Urothelium cell line (cell line): Measurements from ENCODE around the gene ANGPTL2.
"Not testable (repeated sequence)": the region's sequence is repeated elsewhere in the genome, so short reads cannot be mapped to it uniquely, and the experiment has no call there.

Experiments used
- DNase-seq: peaks from one replicate; pipeline ENCODE4 v3.0.0; 2011; ENCODE audit warnings: low spot score, mixed read lengths
- FAIRE-seq: peaks from 2 replicates; lab custom pipeline; 2011; peaks lifted over from hg19 to GRCh38; lab: Jason Lieb, UNC

ANGPTL2 gene

GRCh38 chr9:127155314-127155960 lies 33.0 kb upstream of the ANGPTL2 start:
- DNase-seq (no peak), FAIRE-seq (no peak)

DNA sequence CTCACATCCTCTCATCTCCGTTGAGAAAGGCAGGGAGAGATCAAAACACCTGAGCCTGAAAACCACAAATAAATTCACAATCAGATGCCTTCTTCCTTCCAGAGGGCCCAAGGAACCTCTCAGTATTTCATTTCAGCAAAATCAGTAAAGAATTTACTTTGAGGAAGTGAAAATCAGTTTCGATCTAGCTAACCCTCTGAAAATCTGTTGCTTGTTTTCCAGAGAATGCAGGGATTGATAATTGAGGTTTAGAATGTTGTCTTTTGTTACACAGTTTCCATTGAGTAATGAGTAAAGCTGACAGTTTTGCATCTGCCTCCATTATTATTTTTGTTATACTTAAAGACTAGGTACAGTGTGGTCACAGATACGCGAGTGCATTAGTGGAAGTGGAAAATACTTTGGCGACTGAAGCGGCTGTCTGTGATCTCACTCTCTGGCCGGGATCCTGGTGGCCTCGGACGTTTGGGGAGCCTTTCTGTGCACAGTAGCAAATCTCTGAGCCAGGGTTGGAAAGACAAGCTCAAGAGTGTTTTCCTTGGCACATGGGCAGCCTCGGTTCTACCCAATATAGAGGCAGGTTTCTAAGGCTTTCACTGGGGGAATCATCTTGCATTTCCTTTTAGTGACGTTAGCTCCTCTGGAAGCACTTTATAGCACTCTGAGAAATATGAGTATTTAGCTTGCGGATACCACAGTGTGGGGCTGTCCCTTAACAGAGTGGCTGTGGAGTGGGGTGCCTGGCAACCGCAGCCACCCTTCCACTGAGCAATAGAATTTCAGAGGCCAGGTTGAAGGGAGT lies 32.2 kb upstream of the ANGPTL2 start:
- DNase-seq (no peak), FAIRE-seq (no peak)

GRCh38 chr9:127154003-127154389 lies 31.6 kb upstream of the ANGPTL2 start:
- DNase-seq (no peak), FAIRE-seq (no peak)

DNA sequence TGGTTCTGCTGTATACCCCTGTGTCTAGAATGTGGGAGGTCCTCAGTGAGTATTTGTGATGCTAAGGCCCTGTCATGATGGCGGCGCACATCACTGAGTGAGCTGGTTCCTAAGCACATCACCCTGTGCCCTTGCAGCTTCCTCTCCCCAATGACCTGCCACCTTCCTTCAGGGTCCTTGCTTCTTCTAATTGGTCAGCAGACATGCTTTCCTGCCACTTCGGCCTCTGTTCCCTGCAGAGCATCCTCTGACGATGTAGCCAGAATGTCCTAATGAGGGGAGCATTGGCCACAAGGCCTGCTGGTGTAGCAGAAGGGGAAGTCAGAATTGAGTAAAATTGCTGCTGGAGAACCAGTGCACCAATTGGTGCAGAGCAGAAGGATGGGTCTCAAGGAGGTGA lies 31.1 kb upstream of the ANGPTL2 start:
- no peak for DNase-seq
- FAIRE-seq = no peak

DNA sequence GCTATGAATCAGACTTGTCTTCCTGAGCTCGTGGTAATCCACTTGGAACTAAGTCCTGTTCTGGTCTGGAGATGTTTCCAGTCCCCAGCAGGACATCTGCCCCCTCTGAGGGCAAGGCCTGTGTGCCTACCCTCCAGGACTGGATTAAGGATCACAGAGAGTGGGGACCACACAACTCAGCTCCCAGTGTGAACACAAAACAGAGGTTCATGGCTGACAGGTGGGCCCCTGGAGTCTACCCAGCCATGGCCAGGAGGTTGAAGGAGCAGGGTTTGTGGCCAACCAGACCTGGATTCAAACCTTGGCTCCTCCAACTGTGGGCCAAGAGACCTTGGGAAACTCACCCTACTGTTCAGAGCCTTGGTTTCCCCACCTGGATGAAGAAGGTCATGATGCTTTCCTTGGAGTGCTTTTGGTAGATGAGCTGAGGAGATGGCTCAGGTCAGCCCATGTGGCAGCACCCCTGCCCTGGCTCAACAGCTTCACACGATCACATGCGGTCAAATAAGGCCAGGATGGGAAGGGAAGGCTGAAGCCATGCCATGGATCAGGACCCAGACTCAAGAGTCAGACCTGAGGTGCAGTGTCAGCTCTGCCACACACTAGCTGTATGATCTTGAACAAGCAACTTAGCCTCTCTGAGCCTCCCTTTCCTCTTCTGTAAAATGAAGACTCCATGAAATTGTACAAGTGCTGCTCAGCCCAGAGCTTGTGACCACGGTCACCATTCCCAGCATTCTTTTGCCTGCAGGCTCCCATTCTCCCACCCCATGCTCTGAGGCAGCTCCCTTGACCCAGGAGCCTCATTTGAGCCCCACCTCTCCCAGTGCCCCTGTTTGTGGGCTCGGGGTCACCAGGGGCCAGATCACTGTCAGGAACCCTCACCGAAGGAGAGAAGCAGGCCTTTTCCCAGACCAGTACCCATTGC lies 27.3 kb upstream of the ANGPTL2 start:
- no peak for FAIRE-seq

DNA sequence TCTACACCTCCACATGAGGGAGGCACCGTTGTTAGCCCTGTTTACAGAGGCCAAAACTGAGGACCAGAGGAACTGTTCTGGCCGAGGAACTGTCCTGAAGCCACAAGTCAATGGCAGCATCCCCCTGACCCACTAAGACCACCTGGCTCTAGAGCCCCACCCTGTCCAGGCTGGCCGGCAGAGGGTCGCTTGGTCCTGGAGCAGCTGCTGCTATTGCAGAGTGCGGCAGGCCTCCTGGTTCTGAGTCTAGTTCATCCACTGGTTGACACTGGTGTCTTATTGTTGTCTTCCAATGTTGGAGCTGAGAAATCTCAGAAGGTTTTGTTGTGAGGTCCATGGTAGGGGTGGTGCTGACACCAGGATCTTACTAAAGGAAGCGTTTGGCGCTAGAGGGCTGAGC lies 26.6 kb upstream of the ANGPTL2 start:
- FAIRE-seq (no peak), DNase-seq (no peak)

More for the DNA sequence above, 27.3 kb upstream of the ANGPTL2 start:
- DNase-seq = no peak

DNA sequence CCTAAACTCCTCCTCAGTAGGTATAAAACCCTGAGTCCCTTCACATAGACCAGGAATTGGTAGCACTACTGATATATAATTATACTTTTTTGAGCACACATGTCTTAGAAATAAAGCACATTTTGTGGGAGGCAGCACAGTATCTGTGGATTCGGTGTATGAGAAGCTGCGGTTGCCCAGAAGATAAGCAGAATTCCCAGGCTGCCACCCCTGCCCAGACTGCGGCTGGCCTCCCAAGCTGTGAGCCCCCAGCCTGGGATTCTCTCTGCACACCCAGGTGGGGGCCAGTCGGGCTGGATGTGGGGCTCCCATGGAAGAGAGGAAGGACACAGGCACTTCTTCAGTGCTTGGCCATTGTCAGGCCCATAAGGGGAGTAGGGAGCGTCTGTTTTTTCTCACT lies 25.6 kb upstream of the ANGPTL2 start:
- FAIRE-seq (no peak), DNase-seq (no peak)

DNA sequence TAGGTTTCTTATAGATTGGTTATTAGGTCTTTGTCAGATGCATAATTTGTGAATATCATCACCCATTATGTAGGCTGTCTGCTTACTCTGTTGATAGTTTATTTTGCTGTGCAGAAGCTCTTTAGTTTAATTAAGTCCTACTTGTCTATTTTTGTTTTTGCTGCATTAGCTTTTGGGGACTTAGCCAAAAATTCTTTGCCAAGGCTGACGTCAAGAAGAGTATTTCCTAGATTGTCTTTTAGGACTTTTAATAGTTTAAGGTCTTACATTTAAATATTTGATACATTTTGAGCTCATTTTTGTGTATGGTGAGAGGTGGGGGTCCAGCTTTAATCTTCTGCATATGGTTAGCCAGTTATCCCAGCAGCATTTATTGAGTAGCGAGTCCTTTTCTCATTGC lies 24.8 kb upstream of the ANGPTL2 start:
- DNase-seq = no peak
- FAIRE-seq = no peak

DNA sequence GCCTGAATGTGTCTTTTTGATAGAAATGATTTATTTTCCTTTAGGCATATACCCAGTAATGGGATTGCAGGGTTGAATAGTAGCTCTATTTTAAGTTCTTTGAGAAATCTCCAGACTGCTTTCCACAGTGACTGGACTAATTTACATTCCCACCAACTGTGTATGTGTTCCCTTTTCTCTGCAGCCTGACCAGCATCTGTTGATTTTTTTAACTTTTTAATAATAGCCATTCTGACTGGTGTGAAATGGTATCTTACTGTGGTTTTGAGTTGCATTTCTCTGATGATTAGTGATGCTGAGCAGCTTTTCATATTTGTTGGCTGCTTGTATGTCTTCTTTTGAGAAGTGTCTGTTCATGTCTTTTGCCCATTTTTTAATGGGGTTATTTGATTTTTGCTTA lies 24.4 kb upstream of the ANGPTL2 start:
- FAIRE-seq = not testable (repeated sequence)

DNA sequence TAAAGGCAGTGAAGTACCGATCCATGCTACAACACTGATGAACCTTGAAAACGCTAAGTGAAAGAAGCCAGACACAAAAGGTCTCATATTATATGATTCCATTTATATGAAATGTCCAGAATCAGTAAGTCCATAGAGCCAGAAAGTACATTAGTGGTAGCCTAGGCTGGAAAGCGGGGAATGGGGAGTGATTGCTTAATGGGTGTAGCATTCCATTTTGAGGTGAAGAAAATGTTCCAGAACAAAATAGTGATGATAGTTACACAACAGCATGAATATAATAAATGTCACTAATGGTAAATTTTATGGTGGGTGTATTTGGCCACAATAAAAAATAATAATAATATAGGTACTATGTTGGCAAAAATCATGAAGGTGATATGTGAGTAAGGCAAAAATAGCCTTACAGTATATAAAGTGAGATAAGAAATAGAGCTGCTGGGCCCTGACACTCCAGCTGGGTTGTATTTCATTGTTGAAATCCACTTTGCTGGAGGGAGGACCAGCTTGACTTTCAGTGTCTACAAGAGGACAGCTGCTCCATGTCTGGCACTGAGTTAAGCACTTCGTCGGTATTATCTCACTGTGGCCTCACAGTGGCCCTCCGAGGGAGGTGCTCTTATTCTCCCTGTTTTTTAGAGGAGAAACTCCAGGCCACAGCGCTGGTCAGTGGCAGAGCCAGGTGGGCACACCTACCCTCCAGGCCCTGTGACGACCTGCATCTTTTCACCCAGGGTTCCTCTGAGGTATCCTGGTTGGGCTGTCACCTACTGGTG lies 22.4 kb upstream of the ANGPTL2 start:
- FAIRE-seq (no peak), DNase-seq (no peak)

More for the DNA sequence above, 24.4 kb upstream of the ANGPTL2 start:
- DNase-seq = not testable (repeated sequence)

DNA sequence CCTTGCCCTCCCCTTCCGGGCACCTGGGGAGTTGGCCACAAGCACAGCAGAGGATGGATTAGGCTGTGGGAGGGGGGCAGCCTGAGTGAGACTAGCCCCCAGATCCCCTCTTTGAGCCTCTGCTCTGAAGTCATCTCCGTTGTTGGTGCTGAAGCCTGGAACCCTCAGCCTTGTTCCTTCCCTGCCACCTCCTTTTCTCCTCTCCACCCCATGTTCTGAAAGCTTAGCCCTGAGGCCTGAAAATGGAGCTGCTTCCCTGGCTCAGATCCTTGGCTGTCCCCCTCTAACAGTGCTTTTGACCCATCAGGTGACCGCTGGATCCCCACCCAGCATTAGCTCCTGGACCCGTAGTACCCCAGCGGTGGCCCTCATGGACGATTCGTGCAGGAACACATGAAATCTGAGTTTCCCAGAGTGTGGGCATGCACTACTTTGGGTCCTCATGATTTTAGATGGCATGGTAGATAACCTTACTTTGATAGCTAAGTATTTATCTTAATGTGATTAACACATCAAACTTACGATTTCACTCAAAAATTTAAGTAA lies 21.6 kb upstream of the ANGPTL2 start:
- no peak for DNase-seq
- FAIRE-seq = no peak

GRCh38 chr9:127142931-127143464 lies 20.6 kb upstream of the ANGPTL2 start:
- no peak for DNase-seq
- no peak for FAIRE-seq

DNA sequence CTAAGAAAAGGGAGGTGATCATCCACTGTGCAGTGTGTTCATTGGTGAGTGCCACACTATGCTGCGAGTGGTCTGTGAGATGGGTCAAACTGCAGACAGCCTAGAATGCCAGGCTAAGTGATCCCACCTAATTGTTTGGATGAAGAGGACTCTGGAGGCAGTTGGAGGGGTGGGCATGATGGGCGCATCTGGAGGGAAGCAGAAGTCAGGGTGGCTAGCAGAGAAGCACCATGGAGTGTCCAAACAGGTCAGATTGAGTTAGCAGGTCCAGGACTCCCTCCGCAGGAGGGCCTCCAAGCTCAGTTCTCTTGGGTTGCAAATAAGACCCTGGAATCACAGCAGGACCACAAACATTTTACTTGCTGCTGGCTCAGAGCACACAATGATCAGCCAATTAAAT lies 19.9 kb upstream of the ANGPTL2 start:
- DNase-seq (no peak), FAIRE-seq (no peak)

GRCh38 chr9:127140842-127141675 lies 18.6 kb upstream of the ANGPTL2 start:
- FAIRE-seq (no peak), DNase-seq (no peak)

GRCh38 chr9:127140181-127140580 lies 17.7 kb upstream of the ANGPTL2 start:
- FAIRE-seq (no peak), DNase-seq (no peak)

GRCh38 chr9:127139775-127140174 lies 17.3 kb upstream of the ANGPTL2 start:
- DNase-seq = no peak
- FAIRE-seq = no peak

DNA sequence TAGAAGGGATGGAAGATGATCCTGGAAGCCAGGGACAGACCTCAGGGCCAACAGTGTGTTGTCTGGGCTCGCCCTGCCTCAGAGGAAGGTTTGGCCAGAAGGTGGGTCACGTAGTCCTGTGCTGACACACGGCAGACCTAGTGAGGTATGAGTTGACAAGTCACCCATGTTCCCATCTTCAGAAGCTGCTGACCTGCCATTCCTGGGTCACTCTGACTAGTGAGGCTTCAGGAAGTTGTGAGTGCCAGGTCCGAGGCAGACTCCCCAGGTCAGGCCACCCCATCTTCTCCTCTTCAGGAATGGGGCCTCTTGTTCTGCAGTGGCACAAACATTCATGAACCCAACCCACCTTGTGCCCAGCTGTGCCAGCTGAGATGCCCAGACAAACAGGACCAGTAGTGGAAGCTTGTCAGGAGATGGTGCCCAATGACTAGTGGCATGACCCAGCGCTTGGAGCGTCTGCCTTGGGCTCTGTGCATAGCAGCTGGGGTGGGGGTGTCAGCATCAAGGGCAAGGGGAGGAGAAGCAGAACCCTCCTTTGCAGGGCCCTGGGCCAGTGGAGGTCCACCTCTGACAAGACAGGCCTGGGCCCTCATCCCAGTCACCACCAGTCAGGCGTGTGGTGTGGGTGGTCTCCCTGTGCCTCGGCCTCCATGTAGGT lies 16.8 kb upstream of the ANGPTL2 start:
- FAIRE-seq (no peak), DNase-seq (no peak)

- FAIRE-seq (no peak), DNase-seq (no peak)
These were observed 16.0 kb upstream of the ANGPTL2 start for GRCh38 chr9:127138444-127138843.
